ENCODE results near the gene LAP3. TPM values are rescaled to one million over a fixed set of nuclear protein-coding genes. Genes with fewer than 3 reads are reported as not detected.

The LAP3 gene
- total and polyA plus RNA-seq, 8 donors: 46.4 to 152 (median 90.8) TPM

DNA sequence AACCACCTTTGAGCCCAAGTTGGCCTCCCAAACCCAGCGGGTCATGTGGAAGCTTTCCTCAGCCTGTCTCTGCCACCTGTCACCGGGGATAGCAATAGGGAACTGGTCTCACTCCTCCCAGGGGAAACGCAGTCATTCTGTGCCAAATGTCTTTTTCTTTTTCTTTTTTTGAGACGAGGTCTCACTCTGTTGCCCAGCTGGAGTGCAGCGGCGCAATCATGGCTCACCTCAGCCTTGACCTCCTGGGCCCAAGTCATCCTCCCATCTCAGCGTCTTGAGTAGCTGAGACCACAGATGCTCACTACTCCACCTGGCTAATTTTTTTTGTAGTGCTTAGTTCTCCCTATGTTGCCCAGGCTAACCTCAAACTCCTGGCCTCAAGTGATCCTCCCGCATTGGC, 77.7 kb downstream of the LAP3 start:
- intact Hi-C loops (cut with DNase I; ENCODE audit: low total_unique reads): no loop called here
- WGBS, 5 donors: 82 to 88% (median 83%) methylated on average over 8 of the region's 8 CpGs
- Histone ChIP-seq H3K4me1 (no peaks in the 10 kb centered on the region), H3K27me3 (no peaks in the 10 kb centered on the region), H3K27ac (no peak overlapping the region), H3K4me3 (no peak overlapping the region), H3K9me3 (no peaks in the 10 kb centered on the region), H3K36me3 (no peaks in the 10 kb centered on the region)
- no peak for DNase-seq
- TF ChIP-seq, protein P1, sequence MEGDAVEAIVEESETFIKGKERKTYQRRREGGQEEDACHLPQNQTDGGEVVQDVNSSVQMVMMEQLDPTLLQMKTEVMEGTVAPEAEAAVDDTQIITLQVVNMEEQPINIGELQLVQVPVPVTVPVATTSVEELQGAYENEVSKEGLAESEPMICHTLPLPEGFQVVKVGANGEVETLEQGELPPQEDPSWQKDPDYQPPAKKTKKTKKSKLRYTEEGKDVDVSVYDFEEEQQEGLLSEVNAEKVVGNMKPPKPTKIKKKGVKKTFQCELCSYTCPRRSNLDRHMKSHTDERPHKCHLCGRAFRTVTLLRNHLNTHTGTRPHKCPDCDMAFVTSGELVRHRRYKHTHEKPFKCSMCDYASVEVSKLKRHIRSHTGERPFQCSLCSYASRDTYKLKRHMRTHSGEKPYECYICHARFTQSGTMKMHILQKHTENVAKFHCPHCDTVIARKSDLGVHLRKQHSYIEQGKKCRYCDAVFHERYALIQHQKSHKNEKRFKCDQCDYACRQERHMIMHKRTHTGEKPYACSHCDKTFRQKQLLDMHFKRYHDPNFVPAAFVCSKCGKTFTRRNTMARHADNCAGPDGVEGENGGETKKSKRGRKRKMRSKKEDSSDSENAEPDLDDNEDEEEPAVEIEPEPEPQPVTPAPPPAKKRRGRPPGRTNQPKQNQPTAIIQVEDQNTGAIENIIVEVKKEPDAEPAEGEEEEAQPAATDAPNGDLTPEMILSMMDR (IDR thresholded peaks at IDR 0.05): no peak
- TF ChIP-seq POLR2AphosphoS5 (IDR thresholded peaks at IDR 0.05) (no peak), EP300 (IDR thresholded peaks at IDR 0.05) (no peak), POLR2A (IDR thresholded peaks at IDR 0.05) (no peak)

DNA sequence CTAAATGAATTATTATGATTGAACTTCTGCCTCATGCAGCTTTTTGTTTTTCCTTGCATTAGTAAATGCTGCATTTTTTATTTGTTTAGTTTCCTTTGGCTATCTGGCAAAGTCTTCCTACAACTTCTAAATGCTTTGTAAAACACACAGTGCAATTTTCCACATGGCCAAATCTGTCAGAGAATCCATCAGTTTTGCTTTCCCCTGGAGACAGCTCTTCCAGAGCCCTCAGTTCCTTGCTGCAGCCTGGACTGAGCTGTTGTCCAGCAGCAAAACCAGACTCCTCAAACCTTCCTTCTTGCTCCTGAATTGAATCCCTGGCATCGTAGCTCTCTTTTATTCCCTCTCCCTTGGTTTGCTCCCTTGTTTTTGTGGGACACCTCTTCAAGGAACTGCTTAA, 80.1 kb downstream of the LAP3 start:
- 52 to 91% (median 73%) methylated on average over 1 of the region's 1 CpG for WGBS, 5 donors
- intact Hi-C loops (cut with DNase I; ENCODE audit: low total_unique reads): no loop called here

More for the DNA sequence above, 80.1 kb downstream of the LAP3 start:
- no peaks in the 10 kb centered on the region for H3K9me3 ChIP-seq
- no peak overlapping the region for H3K27ac ChIP-seq
- no peak overlapping the region for H3K4me3 ChIP-seq
- no peak for TF ChIP-seq POLR2A (IDR thresholded peaks at IDR 0.05)
- TF ChIP-seq POLR2AphosphoS5 (IDR thresholded peaks at IDR 0.05): no peak
- no peak for TF ChIP-seq EP300 (IDR thresholded peaks at IDR 0.05)
- TF ChIP-seq, protein P1 (IDR thresholded peaks at IDR 0.05): no peak
- no peak for DNase-seq
- H3K27me3 ChIP-seq: no peaks in the 10 kb centered on the region
- H3K4me1 ChIP-seq: no peaks in the 10 kb centered on the region
- H3K36me3 ChIP-seq: no peaks in the 10 kb centered on the region

Other genes with a start within 250 kb of the LAP3 start
- 10 to 100 TPM in 3 of 5 donors, 1 to 10 TPM in 1, under 1 TPM in 1; 0.45 to 90.4 (median 12.3) TPM for gene QDPR, start 65.1 kb upstream of the LAP3 start, total RNA-seq
- 10 to 100 TPM; 16.9 to 35.9 (median 31.2) TPM for gene QDPR, start 65.1 kb upstream of the LAP3 start, polyA plus RNA-seq
- not detected for gene CLRN2, start 62.0 kb upstream of the LAP3 start, total RNA-seq
- gene CLRN2, start 62.0 kb upstream of the LAP3 start, polyA plus RNA-seq: not detected
- gene MED28, start 37.4 kb downstream of the LAP3 start, total RNA-seq: 10 to 100 TPM; 10.6 to 43.5 (median 17.9) TPM
- gene MED28, start 37.4 kb downstream of the LAP3 start, polyA plus RNA-seq: 10 to 100 TPM in 2 of 3 donors, 1 to 10 TPM in 1; 6.5 to 15.0 (median 13.0) TPM
- under 1 TPM in 1 of 5 donors, not detected in 4; 0.18 TPM for gene FAM184B, start 204.4 kb downstream of the LAP3 start, total RNA-seq
- gene FAM184B, start 204.4 kb downstream of the LAP3 start, polyA plus RNA-seq: under 1 TPM in 1 of 3 donors, not detected in 2; 0.08 TPM
- 10 to 100 TPM in 4 of 5 donors, 1 to 10 TPM in 1; 2.9 to 49.8 (median 24.0) TPM for gene DCAF16, start 233.6 kb downstream of the LAP3 start, total RNA-seq
- 1 to 10 TPM; 4.9 to 8.7 (median 6.5) TPM for gene DCAF16, start 233.6 kb downstream of the LAP3 start, polyA plus RNA-seq
- 10 to 100 TPM in 2 of 5 donors, 1 to 10 TPM in 3; 1.3 to 16.3 (median 6.2) TPM for gene NCAPG, start 233.8 kb downstream of the LAP3 start, total RNA-seq
- 1 to 10 TPM in 2 of 3 donors, under 1 TPM in 1; 0.61 to 5.3 (median 2.5) TPM for gene NCAPG, start 233.8 kb downstream of the LAP3 start, polyA plus RNA-seq